Measurements from ENCODE around the gene LYRM2. TPM values are rescaled to one million over a fixed set of nuclear protein-coding genes. Genes with fewer than 3 reads are reported as not detected.

LYRM2 gene
- total and polyA plus RNA-seq, 3 donors from 2014 or later, result 18.6 to 32.5 (median 24.8) TPM

- no peak overlapping the region for H3K4me3 ChIP-seq
- H3K27me3 ChIP-seq, result no peaks in the 10 kb centered on the region
- no peaks in the 10 kb centered on the region for H3K9me3 ChIP-seq
- no peaks in the 10 kb centered on the region for H3K36me3 ChIP-seq (ENCODE audit: low read depth, missing control alignments)
- intact Hi-C loops (cut with DNase I; ENCODE audit: low total_unique reads), result loop anchor here (10.0 kb wide), 1 partner anchor 181 kb away; the partner anchor contains the start of gene ANKRD6
- H3K4me1 ChIP-seq, result no peaks in the 10 kb centered on the region
- 89 to 93% methylated on average over 5 of the region's 5 CpGs for WGBS, 2 donors
- H3K27ac ChIP-seq, result no peak overlapping the region
- TF ChIP-seq, protein P1, sequence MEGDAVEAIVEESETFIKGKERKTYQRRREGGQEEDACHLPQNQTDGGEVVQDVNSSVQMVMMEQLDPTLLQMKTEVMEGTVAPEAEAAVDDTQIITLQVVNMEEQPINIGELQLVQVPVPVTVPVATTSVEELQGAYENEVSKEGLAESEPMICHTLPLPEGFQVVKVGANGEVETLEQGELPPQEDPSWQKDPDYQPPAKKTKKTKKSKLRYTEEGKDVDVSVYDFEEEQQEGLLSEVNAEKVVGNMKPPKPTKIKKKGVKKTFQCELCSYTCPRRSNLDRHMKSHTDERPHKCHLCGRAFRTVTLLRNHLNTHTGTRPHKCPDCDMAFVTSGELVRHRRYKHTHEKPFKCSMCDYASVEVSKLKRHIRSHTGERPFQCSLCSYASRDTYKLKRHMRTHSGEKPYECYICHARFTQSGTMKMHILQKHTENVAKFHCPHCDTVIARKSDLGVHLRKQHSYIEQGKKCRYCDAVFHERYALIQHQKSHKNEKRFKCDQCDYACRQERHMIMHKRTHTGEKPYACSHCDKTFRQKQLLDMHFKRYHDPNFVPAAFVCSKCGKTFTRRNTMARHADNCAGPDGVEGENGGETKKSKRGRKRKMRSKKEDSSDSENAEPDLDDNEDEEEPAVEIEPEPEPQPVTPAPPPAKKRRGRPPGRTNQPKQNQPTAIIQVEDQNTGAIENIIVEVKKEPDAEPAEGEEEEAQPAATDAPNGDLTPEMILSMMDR (IDR thresholded peaks at IDR 0.05), result no peak
- no peak for TF ChIP-seq POLR2A (IDR thresholded peaks at IDR 0.05)
- DNase-seq, result no peak
Observed at GRCh38 chr6:89615882-89616281, 22.7 kb downstream of the LYRM2 start.

GRCh38 chr6:89613790-89614189 lies 24.8 kb downstream of the LYRM2 start:
- Histone ChIP-seq H3K27me3 (no peaks in the 10 kb centered on the region), H3K4me1 (no peaks in the 10 kb centered on the region), H3K36me3 (ENCODE audit: low read depth, missing control alignments) (no peaks in the 10 kb centered on the region), H3K9me3 (no peaks in the 10 kb centered on the region), H3K4me3 (no peak overlapping the region), H3K27ac (no peak overlapping the region)
- no peak for DNase-seq
- TF ChIP-seq POLR2A (IDR thresholded peaks at IDR 0.05), result no peak
- TF ChIP-seq, protein P1 (IDR thresholded peaks at IDR 0.05), result no peak
- intact Hi-C loops (cut with DNase I; ENCODE audit: low total_unique reads), result loop anchor here (10.0 kb wide), 1 partner anchor 179 kb away; the partner anchor contains the start of gene ANKRD6
- WGBS, 2 donors, result 79 to 80% methylated on average over 5 of the region's 5 CpGs

DNA sequence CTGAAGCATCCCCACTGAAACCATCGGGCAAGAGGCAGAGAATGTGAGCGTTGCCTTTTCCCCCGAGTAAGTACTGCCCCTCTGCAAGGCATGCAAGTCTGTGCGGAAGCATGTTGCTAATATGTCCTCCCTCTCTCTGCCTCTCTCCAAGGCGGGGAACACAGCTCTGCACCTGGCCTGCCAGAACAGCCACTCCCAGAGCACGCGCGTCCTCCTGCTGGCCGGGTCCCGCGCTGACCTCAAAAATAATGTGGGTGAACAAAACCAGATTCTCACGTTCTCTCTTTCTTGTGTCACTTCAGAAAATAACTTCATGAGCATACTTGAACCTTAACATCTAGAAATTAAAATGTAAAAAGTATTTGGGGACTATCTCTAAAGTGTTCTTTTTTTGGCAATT lies 26.4 kb downstream of the LYRM2 start:
- no peak for DNase-seq
- Histone ChIP-seq H3K9me3 (no peaks in the 10 kb centered on the region), H3K4me1 (no peaks in the 10 kb centered on the region), H3K27me3 (no peaks in the 10 kb centered on the region), H3K36me3 (ENCODE audit: low read depth, missing control alignments) (no peaks in the 10 kb centered on the region), H3K27ac (no peak overlapping the region), H3K4me3 (no peak overlapping the region)
- 85 to 91% methylated on average over 12 of the region's 12 CpGs for WGBS, 2 donors
- intact Hi-C loops (cut with DNase I; ENCODE audit: low total_unique reads), result loop anchor here (10.0 kb wide), 1 partner anchor 177 kb away; the partner anchor contains the start of gene ANKRD6
- no peak for TF ChIP-seq POLR2A (IDR thresholded peaks at IDR 0.05)
- TF ChIP-seq, protein P1 (IDR thresholded peaks at IDR 0.05), result no peak

DNA sequence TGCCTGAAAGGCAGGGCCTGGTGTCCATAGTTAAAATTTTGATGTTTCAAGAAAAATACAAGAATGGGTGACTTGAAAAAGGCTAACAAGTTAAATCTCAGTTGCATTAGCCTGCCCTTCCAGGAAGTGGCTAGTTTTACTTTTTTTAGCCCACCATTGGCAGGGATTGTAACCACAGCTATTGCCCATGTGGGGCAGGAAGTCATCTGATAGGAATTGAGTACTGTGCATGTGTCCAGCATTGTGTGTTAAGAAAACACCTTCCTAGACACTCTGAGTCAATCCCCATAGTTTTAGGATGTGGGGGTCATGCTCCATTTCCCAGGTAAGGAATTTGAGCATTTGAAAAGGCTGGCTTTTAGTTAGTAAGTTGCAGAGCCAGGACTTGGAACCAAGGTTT lies 26.9 kb downstream of the LYRM2 start:
- DNase-seq, result no peak
- intact Hi-C loops (cut with DNase I; ENCODE audit: low total_unique reads), result loop anchor here (10.0 kb wide), 1 partner anchor 177 kb away; the partner anchor contains the start of gene ANKRD6
- no peak for TF ChIP-seq POLR2A (IDR thresholded peaks at IDR 0.05)
- TF ChIP-seq, protein P1 (IDR thresholded peaks at IDR 0.05), result no peak

DNA sequence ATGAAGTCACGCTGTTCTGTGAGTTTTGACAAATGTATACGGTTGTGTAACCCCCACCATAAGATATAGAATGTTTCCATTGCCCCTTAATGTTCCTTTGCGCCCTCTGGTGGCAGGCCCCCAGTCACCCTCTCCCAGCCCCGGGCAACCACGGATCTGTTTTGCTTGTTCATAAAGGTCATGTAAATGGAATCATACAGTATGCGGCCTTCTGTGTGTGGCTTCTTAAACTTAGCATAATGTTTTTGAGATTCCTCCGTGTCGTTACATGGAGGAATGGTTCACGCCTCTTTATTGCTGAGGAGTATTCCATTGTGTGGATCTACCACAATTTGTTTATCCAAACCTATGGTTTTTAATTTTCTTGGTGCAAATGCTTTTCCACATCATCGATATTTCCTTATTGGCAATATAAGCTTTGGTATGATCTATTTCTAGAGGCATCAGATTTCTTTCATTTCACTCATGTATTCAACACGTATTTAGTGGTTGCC lies 28.4 kb downstream of the LYRM2 start:
- no peaks in the 10 kb centered on the region for H3K4me1 ChIP-seq
- DNase-seq, result peak; percentile 68
- TF ChIP-seq POLR2A (IDR thresholded peaks at IDR 0.05), result no peak
- TF ChIP-seq, protein P1 (IDR thresholded peaks at IDR 0.05), result peak; percentile 33 to 68 (median 36)
- H3K27ac ChIP-seq, result no peak overlapping the region
- H3K36me3 ChIP-seq (ENCODE audit: low read depth, missing control alignments), result no peaks in the 10 kb centered on the region
- no peaks in the 10 kb centered on the region for H3K9me3 ChIP-seq
- no peaks in the 10 kb centered on the region for H3K27me3 ChIP-seq
- intact Hi-C loops (cut with DNase I; ENCODE audit: low total_unique reads), result loop anchor here (10.0 kb wide), 1 partner anchor 175 kb away; the partner anchor contains the start of gene ANKRD6
- WGBS, 2 donors, result 77 to 78% methylated on average over 11 of the region's 11 CpGs
- no peak overlapping the region for H3K4me3 ChIP-seq

More for the DNA sequence above, 26.9 kb downstream of the LYRM2 start:
- Histone ChIP-seq H3K4me1 (no peaks in the 10 kb centered on the region), H3K27me3 (no peaks in the 10 kb centered on the region), H3K27ac (no peak overlapping the region), H3K36me3 (ENCODE audit: low read depth, missing control alignments) (no peaks in the 10 kb centered on the region), H3K9me3 (no peaks in the 10 kb centered on the region), H3K4me3 (no peak overlapping the region)
